Thyroid gland (tissue), 4 donors: ENCODE data around the gene DENND5B.

Experiments used
- POLR2A ChIP-seq, 2 donors: fragments of 450-650 bp; IDR thresholded peaks; one replicate each; pipeline ENCODE4 v1.6.1; 2017; ENCODE audit warnings: antibody characterized with exemption in 2 of 2, mild to moderate bottlenecking in 2 of 2, moderate library complexity in 1 of 2
- TF ChIP-seq, protein P1 (sequence below), 6 experiments: fragments of 200-600 bp in 3 of 6; fragments of 450-650 bp in 3 of 6; sonication (generic) in 3 of 6; IDR thresholded peaks; one replicate each; pipeline ENCODE4 v1.5.1; 2016 to 2019; ENCODE audit warnings: antibody characterized with exemption in 6 of 6, mild to moderate bottlenecking in 2 of 6, inconsistent platforms in 1 of 6, moderate library complexity in 1 of 6

DNA sequence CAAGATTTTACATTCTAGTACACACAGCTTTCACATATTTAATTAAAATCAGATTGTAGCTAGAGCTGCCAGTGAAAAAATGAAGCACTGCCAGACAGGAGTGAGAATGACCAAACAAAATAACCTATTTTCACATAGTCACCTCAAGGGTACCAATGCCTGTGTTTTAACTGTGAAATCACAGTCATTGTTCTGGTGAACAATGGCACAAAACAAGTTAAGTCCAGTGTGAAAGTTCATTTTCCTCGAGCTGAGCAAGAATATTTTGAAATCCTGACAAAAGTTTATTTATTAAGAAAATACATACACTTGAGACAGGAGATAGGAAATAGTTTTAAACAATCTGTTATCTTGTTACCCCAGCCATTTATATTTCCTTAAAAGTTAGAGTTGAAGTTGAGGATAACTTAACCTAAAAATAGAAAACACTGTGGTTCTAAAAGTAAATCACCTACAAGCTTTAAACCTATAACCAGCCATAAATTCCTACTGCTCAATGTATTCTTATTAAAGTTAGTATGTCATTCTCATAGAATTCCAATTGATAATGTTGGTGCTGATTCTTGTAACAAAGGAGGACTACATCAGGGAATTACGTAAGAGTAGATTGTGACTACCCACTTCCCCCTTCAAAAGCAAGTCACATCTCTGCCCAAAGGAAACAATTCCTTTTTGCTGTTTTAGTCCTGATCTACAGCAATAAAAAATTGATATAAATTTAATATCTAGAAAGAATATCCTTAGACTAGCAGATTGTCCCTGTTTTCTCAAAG is 15.9 kb downstream of the DENND5B start:
- TF ChIP-seq, protein P1, sequence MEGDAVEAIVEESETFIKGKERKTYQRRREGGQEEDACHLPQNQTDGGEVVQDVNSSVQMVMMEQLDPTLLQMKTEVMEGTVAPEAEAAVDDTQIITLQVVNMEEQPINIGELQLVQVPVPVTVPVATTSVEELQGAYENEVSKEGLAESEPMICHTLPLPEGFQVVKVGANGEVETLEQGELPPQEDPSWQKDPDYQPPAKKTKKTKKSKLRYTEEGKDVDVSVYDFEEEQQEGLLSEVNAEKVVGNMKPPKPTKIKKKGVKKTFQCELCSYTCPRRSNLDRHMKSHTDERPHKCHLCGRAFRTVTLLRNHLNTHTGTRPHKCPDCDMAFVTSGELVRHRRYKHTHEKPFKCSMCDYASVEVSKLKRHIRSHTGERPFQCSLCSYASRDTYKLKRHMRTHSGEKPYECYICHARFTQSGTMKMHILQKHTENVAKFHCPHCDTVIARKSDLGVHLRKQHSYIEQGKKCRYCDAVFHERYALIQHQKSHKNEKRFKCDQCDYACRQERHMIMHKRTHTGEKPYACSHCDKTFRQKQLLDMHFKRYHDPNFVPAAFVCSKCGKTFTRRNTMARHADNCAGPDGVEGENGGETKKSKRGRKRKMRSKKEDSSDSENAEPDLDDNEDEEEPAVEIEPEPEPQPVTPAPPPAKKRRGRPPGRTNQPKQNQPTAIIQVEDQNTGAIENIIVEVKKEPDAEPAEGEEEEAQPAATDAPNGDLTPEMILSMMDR (IDR thresholded peaks at IDR 0.05) = no peak
- TF ChIP-seq POLR2A (IDR thresholded peaks at IDR 0.05) = no peak
